Hepatocyte (in vitro differentiated cells): ENCODE data around the gene PIEZO1.

Source experiments
- CTCF ChIP-seq: fragments of 200-600 bp; sonication (generic); IDR thresholded peaks from 2 replicates; pipeline ENCODE4 v1.5.1; 2016; ENCODE audit warnings: antibody characterized with exemption, mild to moderate bottlenecking; ENCODE audit not compliant: poor library complexity
- EZH2 ChIP-seq: fragments of 200-600 bp; sonication (generic); IDR thresholded peaks from 2 replicates; pipeline ENCODE4 v1.6.1; 2016; ENCODE audit warnings: antibody characterized with exemption, mild to moderate bottlenecking, borderline replicate concordance
- EZH2phosphoT487 ChIP-seq: fragments of 200-600 bp; sonication (generic); IDR thresholded peaks from one replicate; pipeline ENCODE4 v1.6.1; 2018; ENCODE audit warnings: antibody characterized with exemption, mild to moderate bottlenecking, low read depth, moderate library complexity; ENCODE audit not compliant: unreplicated experiment, severe bottlenecking

- TF ChIP-seq CTCF = no peak
- TF ChIP-seq EZH2 = no peak
- TF ChIP-seq EZH2phosphoT487 = no peak
Measured at GRCh38 chr16:88714420-88715302, 70.4 kb downstream of the PIEZO1 start.
